Measurements from ENCODE around the gene MYL2. TPM values are rescaled to one million over a fixed set of nuclear protein-coding genes. Genes with fewer than 3 reads are reported as not detected.

Gene MYL2
- total and polyA plus RNA-seq, 10 of the 15 experiments (the other 5 are each of a cell fraction or from before 2014, with no cell fraction given): 0.08 to 1.8 (median 0.57) TPM; not detected in 1

GRCh38 chr12:110901401-110901800, 19.0 kb downstream of the MYL2 start:
- no TSS peak for BruUV-seq (replicated peaks)
- Histone ChIP-seq H3K4me3 (no peak overlapping the region), H3K36me3 (ENCODE audit: control insufficient read depth in 2 of 2, insufficient read depth in 2 of 2, low read length in 1 of 2) (no peaks in the 10 kb centered on the region)

More at GRCh38 chr12:110901401-110901800, 19.0 kb downstream of the MYL2 start:
- Histone ChIP-seq H2AFZ (ENCODE audit: control insufficient read depth, low read depth, low read length) (no peak overlapping the region), H3K27ac (ENCODE audit: control insufficient read depth, insufficient read depth) (no peak overlapping the region), H3K9ac (ENCODE audit: control insufficient read depth, insufficient read depth, low read length) (no peak overlapping the region), H3K79me2 (ENCODE audit: control insufficient read depth, insufficient read depth, low read length) (no peaks in the 10 kb centered on the region), H3K4me2 (ENCODE audit: control insufficient read depth, insufficient read depth) (no peak overlapping the region), H3K4me1 (ENCODE audit: control insufficient read depth, insufficient read depth, low read length) (peaks cover 5% of the 10 kb centered on the region), H3K27me3 (replicated peaks in 1 of 2; ENCODE audit: control insufficient read depth in 2 of 2, insufficient read depth in 2 of 2, low read length in 1 of 2) (no peaks in the 10 kb centered on the region; a peak in 1 of 4 replicates), H4K20me1 (ENCODE audit: control insufficient read depth, insufficient read depth) (no peaks in the 10 kb centered on the region), H3K9me3 (replicated peaks; ENCODE audit: control insufficient read depth, insufficient read depth, low read length) (no peaks in the 10 kb centered on the region)
- DNase-seq (ENCODE audit: low read depth, low spot score) (no peak), ATAC-seq (no peak), FAIRE-seq (no peak)
- 59% methylated on average over 4 of the region's 4 CpGs for WGBS (ENCODE audit: insufficient coverage, insufficient replicate concordance, low lambda C conversion rate, missing lambda C conversion rate)
- ChIA-PET CTCF (interaction anchor here (0.6 kb wide), 1 partner anchor 37 kb away, joined by 3 read pairs; no protein-coding TSS in a partner anchor), POLR2A (no interaction called here), RAD21 (ENCODE audit: unreplicated experiment) (no interaction called here), SMC1A (ENCODE audit: uncharacterized antibody, unreplicated experiment) (no interaction called here)
- TF ChIP-seq MYC (IDR thresholded peaks at IDR 0.05; ENCODE audit: insufficient read depth, insufficient read length, insufficient replicate concordance, low read length, severe bottlenecking) (no peak), CHD1 (IDR thresholded peaks at IDR 0.05; ENCODE audit: low read depth, low read length) (no peak), IRF5 (IDR thresholded peaks at IDR 0.05; ENCODE audit: borderline replicate concordance) (no peak), PAX8 (IDR thresholded peaks at IDR 0.05) (no peak), RFX5 (IDR thresholded peaks at IDR 0.05; ENCODE audit: low read depth, low read length) (no peak), NFIC (IDR thresholded peaks at IDR 0.05; ENCODE audit: low read depth, low read length) (no peak), BACH1 (IDR thresholded peaks at IDR 0.05; ENCODE audit: borderline replicate concordance) (no peak), NRF1 (conservative IDR thresholded peaks at IDR 0.05; ENCODE audit: low read depth, low read length) (no peak), NR2C2 (IDR thresholded peaks at IDR 0.05; ENCODE audit: borderline replicate concordance, control insufficient read depth, insufficient read length, low read depth) (no peak), STAT3 (IDR thresholded peaks at IDR 0.05; ENCODE audit: low read depth, low read length) (no peak), ATF2 (IDR thresholded peaks at IDR 0.05; ENCODE audit: low read length) (no peak), KLF5 (IDR thresholded peaks at IDR 0.05; ENCODE audit: partially characterized antibody) (no peak)
- TF ChIP-seq, protein P1, sequence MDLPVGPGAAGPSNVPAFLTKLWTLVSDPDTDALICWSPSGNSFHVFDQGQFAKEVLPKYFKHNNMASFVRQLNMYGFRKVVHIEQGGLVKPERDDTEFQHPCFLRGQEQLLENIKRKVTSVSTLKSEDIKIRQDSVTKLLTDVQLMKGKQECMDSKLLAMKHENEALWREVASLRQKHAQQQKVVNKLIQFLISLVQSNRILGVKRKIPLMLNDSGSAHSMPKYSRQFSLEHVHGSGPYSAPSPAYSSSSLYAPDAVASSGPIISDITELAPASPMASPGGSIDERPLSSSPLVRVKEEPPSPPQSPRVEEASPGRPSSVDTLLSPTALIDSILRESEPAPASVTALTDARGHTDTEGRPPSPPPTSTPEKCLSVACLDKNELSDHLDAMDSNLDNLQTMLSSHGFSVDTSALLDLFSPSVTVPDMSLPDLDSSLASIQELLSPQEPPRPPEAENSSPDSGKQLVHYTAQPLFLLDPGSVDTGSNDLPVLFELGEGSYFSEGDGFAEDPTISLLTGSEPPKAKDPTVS (IDR thresholded peaks at IDR 0.05; ENCODE audit: low read depth, low read length): no peak
- intact Hi-C loops (cut with micrococcal nuclease; ENCODE audit: unreplicated experiment) (no loop called here), in situ Hi-C loops (cut with MboI) (no loop called here)

Measured in GM12878 (cell line).